Trophoblast cell (in vitro differentiated cells and primary cell): Measurements from ENCODE around the gene SDCCAG8.

Experiments
- DNase-seq, 2 donors: peaks; one replicate each; pipeline ENCODE4 v3.0.0-alpha.2; 2016
- H2AFZ ChIP-seq: 2 replicates; pipeline ENCODE4 v1.6.1; 2013; ENCODE audit warnings: low read length, moderate library complexity, mild to moderate bottlenecking; ENCODE audit not compliant: insufficient read depth, poor library complexity
- H2AK5ac ChIP-seq: 2 replicates; pipeline ENCODE4 v1.6.1; 2013; ENCODE audit warnings: mild to moderate bottlenecking, low read length
- H2BK120ac ChIP-seq: 2 replicates; pipeline ENCODE4 v1.6.1; 2013; ENCODE audit warnings: low read length, mild to moderate bottlenecking, moderate library complexity; ENCODE audit not compliant: insufficient read depth, poor library complexity
- H2BK12ac ChIP-seq: 2 replicates; pipeline ENCODE4 v1.6.1; 2013; ENCODE audit warnings: mild to moderate bottlenecking, low read length, moderate library complexity
- H2BK5ac ChIP-seq: 2 replicates; pipeline ENCODE4 v1.6.1; 2013; ENCODE audit warnings: low read length, low read depth, moderate library complexity, mild to moderate bottlenecking; ENCODE audit not compliant: poor library complexity
- H3K14ac ChIP-seq: 2 replicates; pipeline ENCODE4 v1.6.1; 2013; ENCODE audit warnings: mild to moderate bottlenecking, low read length
- H3K18ac ChIP-seq: 2 replicates; pipeline ENCODE4 v1.6.1; 2013; ENCODE audit warnings: mild to moderate bottlenecking, low read length
- H3K23ac ChIP-seq: 2 replicates; pipeline ENCODE4 v1.6.1; 2013; ENCODE audit warnings: low read length
- H3K27ac ChIP-seq: 2 replicates; pipeline ENCODE4 v1.5.1; 2013; ENCODE audit warnings: low read depth, mild to moderate bottlenecking, inconsistent platforms, low read length, moderate library complexity
- H3K27me3 ChIP-seq: 2 replicates; pipeline ENCODE4 v1.6.1; 2013; ENCODE audit warnings: inconsistent platforms, mild to moderate bottlenecking, low read length, moderate library complexity; ENCODE audit not compliant: insufficient read depth
- H3K36me3 ChIP-seq, 2 experiments: 1 replicate in 1 of 2; 2 replicates in 1 of 2; pipeline ENCODE4 v1.6.1; 2013; ENCODE audit warnings: low read length in 2 of 2, mild to moderate bottlenecking in 2 of 2, moderate library complexity in 1 of 2; ENCODE audit not compliant: insufficient read depth in 2 of 2, control insufficient read depth in 1 of 2
- H3K4ac ChIP-seq: 2 replicates; pipeline ENCODE4 v1.6.1; 2013; ENCODE audit warnings: low read depth, mild to moderate bottlenecking, low read length, moderate library complexity
- H3K4me1 ChIP-seq, 2 experiments: 1 replicate in 1 of 2; 2 replicates in 1 of 2; pipeline ENCODE4 v1.6.1; 2013; ENCODE audit warnings: low read length in 2 of 2, mild to moderate bottlenecking in 2 of 2, moderate library complexity in 1 of 2; ENCODE audit not compliant: insufficient read depth in 2 of 2, control insufficient read depth in 1 of 2
- H3K4me2 ChIP-seq: 2 replicates; pipeline ENCODE4 v1.6.1; 2013; ENCODE audit warnings: inconsistent platforms, mild to moderate bottlenecking, low read length, moderate library complexity
- H3K4me3 ChIP-seq: 2 replicates; pipeline ENCODE4 v1.5.1; 2013; ENCODE audit warnings: mild to moderate bottlenecking, low read depth, low read length, inconsistent platforms
- H3K79me1 ChIP-seq: one replicate; pipeline ENCODE4 v1.6.1; 2013; ENCODE audit warnings: low read length
- H3K79me2 ChIP-seq: 2 replicates; pipeline ENCODE4 v1.6.1; 2013; ENCODE audit warnings: low read length, mild to moderate bottlenecking; ENCODE audit not compliant: control insufficient read depth, insufficient read depth, poor library complexity
- H3K9ac ChIP-seq: 2 replicates; pipeline ENCODE4 v1.6.1; 2013; ENCODE audit warnings: mild to moderate bottlenecking, low read length
- H3K9me3 ChIP-seq: 2 replicates; pipeline ENCODE4 v1.6.1; 2013; ENCODE audit warnings: low read depth, mild to moderate bottlenecking, control low read depth, inconsistent platforms, low read length; ENCODE audit not compliant: insufficient read depth
- H4K12ac ChIP-seq: 2 replicates; pipeline ENCODE4 v1.6.1; 2013; ENCODE audit warnings: low read depth, mild to moderate bottlenecking, low read length, moderate library complexity
- H4K8ac ChIP-seq: 2 replicates; pipeline ENCODE4 v1.6.1; 2013; ENCODE audit warnings: low read depth, mild to moderate bottlenecking, low read length, moderate library complexity
- H4K91ac ChIP-seq: one replicate; pipeline ENCODE4 v1.6.1; 2013; ENCODE audit warnings: low read depth, mild to moderate bottlenecking, low read length, moderate library complexity
- WGBS: extraction: QIAGEN DNeasy Blood & Tissue Kit; methylation state at CpG from one replicate; pipeline ENCODE4 v1.1.7; 2013; ENCODE audit warnings: missing lambda C conversion rate; ENCODE audit not compliant: insufficient read length, insufficient coverage; ENCODE audit errors: extremely low coverage; 5-methylcytosine and 5-hydroxymethylcytosine counted together

Gene SDCCAG8

GRCh38 chr1:243268751-243269460 is 13.1 kb downstream of the SDCCAG8 start:
- no peaks in the 10 kb centered on the region for H3K27me3 ChIP-seq
- peak overlapping the region; percentile 58 for H2BK12ac ChIP-seq
- peaks cover 2% of the 10 kb centered on the region for H3K9me3 ChIP-seq
- no peak overlapping the region for H4K8ac ChIP-seq
- no peak for DNase-seq
- no peak overlapping the region for H3K9ac ChIP-seq
- H3K79me1 ChIP-seq: peaks cover 9% of the 10 kb centered on the region
- peaks cover 2 to 4% of the 10 kb centered on the region in 2 experiments for H3K36me3 ChIP-seq
- no peak overlapping the region for H3K23ac ChIP-seq
- H3K4me3 ChIP-seq: no peak overlapping the region
- H3K14ac ChIP-seq: no peak overlapping the region
- no peak overlapping the region for H3K18ac ChIP-seq
- no peak overlapping the region for H4K91ac ChIP-seq
- no peak overlapping the region for H2AK5ac ChIP-seq
- H2BK5ac ChIP-seq: no peak overlapping the region
- WGBS: no CpG with 5 or more reads among the region's 13 CpGs
- H3K79me2 ChIP-seq: peaks cover 2% of the 10 kb centered on the region
- peak overlapping the region; percentile 60 for H2BK120ac ChIP-seq
- no peak overlapping the region for H2AFZ ChIP-seq
- H3K27ac ChIP-seq: no peak overlapping the region
- no peak overlapping the region for H4K12ac ChIP-seq
- H3K4me2 ChIP-seq: no peak overlapping the region
- peaks cover 3 to 8% of the 10 kb centered on the region in 2 experiments for H3K4me1 ChIP-seq
- no peak overlapping the region for H3K4ac ChIP-seq

- peaks cover 2 to 7% of the 10 kb centered on the region in 2 experiments for H3K36me3 ChIP-seq
- peaks cover 2% of the 10 kb centered on the region for H3K9me3 ChIP-seq
- no peak overlapping the region for H2AK5ac ChIP-seq
- H3K79me2 ChIP-seq: peaks cover 2% of the 10 kb centered on the region
- WGBS: no CpG with 5 or more reads among the region's 4 CpGs
- H4K12ac ChIP-seq: no peak overlapping the region
- no peak overlapping the region for H2BK5ac ChIP-seq
- H4K8ac ChIP-seq: no peak overlapping the region
- no peak overlapping the region for H2BK120ac ChIP-seq
- no peaks in the 10 kb centered on the region for H3K27me3 ChIP-seq
- H4K91ac ChIP-seq: no peak overlapping the region
- peaks cover 3 to 8% of the 10 kb centered on the region in 2 experiments for H3K4me1 ChIP-seq
- H3K4ac ChIP-seq: no peak overlapping the region
- H3K79me1 ChIP-seq: peaks cover 9% of the 10 kb centered on the region
- H3K9ac ChIP-seq: no peak overlapping the region
- no peak overlapping the region for H3K18ac ChIP-seq
- no peak overlapping the region for H2BK12ac ChIP-seq
- DNase-seq: no peak
- no peak overlapping the region for H3K27ac ChIP-seq
- H3K4me2 ChIP-seq: no peak overlapping the region
- H2AFZ ChIP-seq: no peak overlapping the region
- no peak overlapping the region for H3K23ac ChIP-seq
- H3K14ac ChIP-seq: peak overlapping the region; percentile 31
- no peak overlapping the region for H3K4me3 ChIP-seq
Measured at GRCh38 chr1:243269461-243269801, 13.6 kb downstream of the SDCCAG8 start.

- H4K91ac ChIP-seq: no peak overlapping the region
- no CpG with 5 or more reads among the region's 6 CpGs for WGBS
- no peak overlapping the region for H2AK5ac ChIP-seq
- no peak overlapping the region for H2BK5ac ChIP-seq
- H3K18ac ChIP-seq: no peak overlapping the region
- H3K4ac ChIP-seq: no peak overlapping the region
- no peak overlapping the region for H3K27ac ChIP-seq
- H3K79me1 ChIP-seq: peaks cover 9% of the 10 kb centered on the region
- H3K4me3 ChIP-seq: no peak overlapping the region
- H3K36me3 ChIP-seq: peaks cover 2 to 7% of the 10 kb centered on the region in 2 experiments
- H3K23ac ChIP-seq: no peak overlapping the region
- H3K27me3 ChIP-seq: no peaks in the 10 kb centered on the region
- peaks cover 2% of the 10 kb centered on the region for H3K9me3 ChIP-seq
- H3K4me2 ChIP-seq: no peak overlapping the region
- H3K4me1 ChIP-seq: peaks cover 3 to 8% of the 10 kb centered on the region in 2 experiments
- H2AFZ ChIP-seq: no peak overlapping the region
- H3K14ac ChIP-seq: no peak overlapping the region
- DNase-seq: no peak
- H3K79me2 ChIP-seq: peaks cover 2% of the 10 kb centered on the region
- no peak overlapping the region for H2BK12ac ChIP-seq
- no peak overlapping the region for H4K8ac ChIP-seq
- no peak overlapping the region for H2BK120ac ChIP-seq
- H4K12ac ChIP-seq: no peak overlapping the region
- H3K9ac ChIP-seq: no peak overlapping the region
Measured at GRCh38 chr1:243270097-243270864, 14.4 kb downstream of the SDCCAG8 start.

GRCh38 chr1:243271996-243272395 is 16.2 kb downstream of the SDCCAG8 start:
- Histone ChIP-seq H3K4ac (no peak overlapping the region), H2AFZ (no peak overlapping the region), H2BK120ac (no peak overlapping the region), H3K79me2 (peaks cover 2% of the 10 kb centered on the region), H3K23ac (no peak overlapping the region), H3K79me1 (peaks cover 5% of the 10 kb centered on the region), H4K8ac (no peak overlapping the region), H3K36me3 (peaks cover 4 to 10% of the 10 kb centered on the region in 2 experiments), H3K9ac (no peak overlapping the region), H3K27me3 (no peaks in the 10 kb centered on the region), H3K4me3 (no peak overlapping the region), H3K9me3 (peaks cover 2% of the 10 kb centered on the region), H3K4me2 (no peak overlapping the region), H3K14ac (no peak overlapping the region), H3K27ac (no peak overlapping the region), H3K18ac (no peak overlapping the region), H4K91ac (no peak overlapping the region), H2AK5ac (no peak overlapping the region), H2BK12ac (no peak overlapping the region), H4K12ac (no peak overlapping the region), H3K4me1 (peaks cover 3 to 8% of the 10 kb centered on the region in 2 experiments), H2BK5ac (no peak overlapping the region)
- peak in 1 of 2 donors; percentile 45 for DNase-seq
- WGBS: no CpG with 5 or more reads among the region's 1 CpG
